B cell (primary cell): ENCODE measurements around the gene SERBP1. TPM values are rescaled to one million over a fixed set of nuclear protein-coding genes. Genes with fewer than 3 reads are reported as not detected.
"Not testable (repeated sequence)": the region's sequence is repeated elsewhere in the genome, so short reads cannot be mapped to it uniquely, and the experiment has no call there.

Source experiments
- ATAC-seq: fragments of 200-7000 bp; cut with Tn5 transposase; one replicate; pipeline ENCODE4 v1.10.0; 2021; ENCODE audit warnings: low read depth, mild to moderate bottlenecking, moderate number of reproducible peaks, moderate library complexity
- CTCF ChIA-PET: fragments of 350-600 bp; sonication (Branson Sonifier 250); formaldehyde crosslinking; loops from one replicate; lab custom pipeline; 2021; ENCODE audit warnings: antibody characterized with exemption, inconsistent platforms; lab: Charles Lee
- POLR2A ChIA-PET: fragments of 350-600 bp; sonication (Branson Sonifier 250); formaldehyde crosslinking; loops from one replicate; lab custom pipeline; 2021; ENCODE audit warnings: antibody characterized with exemption; lab: Charles Lee
- DNase-seq: peaks from one replicate; pipeline ENCODE4 v3.0.0; 2013
- H2AFZ ChIP-seq: 2 replicates; pipeline ENCODE4 v1.6.1; 2012; ENCODE audit warnings: mild to moderate bottlenecking, low read depth, low read length; ENCODE audit not compliant: insufficient read depth, poor library complexity, severe bottlenecking
- H3K27ac ChIP-seq, 2 donors: 1 replicate in 1 of 2; 2 replicates in 1 of 2; pipeline ENCODE4 v1.5.1; 2012 to 2013; ENCODE audit warnings: low read length in 2 of 2, mild to moderate bottlenecking in 2 of 2, moderate library complexity in 1 of 2
- H3K27me3 ChIP-seq, 4 experiments: fragments of 200-600 bp in 1 of 4; sonication (generic) in 1 of 4; replicated peaks in 1 of 4; 1 replicate in 2 of 4; 2 replicates in 2 of 4; pipeline versions ENCODE4 v1.6.1 to v1.7.0; 2013 to 2016; ENCODE audit warnings: low read length in 3 of 4, mild to moderate bottlenecking in 2 of 4, mixed read lengths in 1 of 4, moderate library complexity in 1 of 4; ENCODE audit not compliant: insufficient read depth in 4 of 4, control insufficient read depth in 3 of 4; ENCODE audit errors: control extremely low read depth in 1 of 4
- H3K36me3 ChIP-seq, 2 experiments: replicated peaks in 1 of 2; 1 replicate in 1 of 2; 2 replicates in 1 of 2; pipeline versions ENCODE4 v1.6.1 to v1.7.1; 2013; ENCODE audit warnings: low read length in 1 of 2; ENCODE audit not compliant: insufficient read depth in 2 of 2, control insufficient read depth in 1 of 2; ENCODE audit errors: control extremely low read depth in 1 of 2, extremely low read depth in 1 of 2
- H3K4me1 ChIP-seq, 2 donors: fragments of 200-600 bp in 1 of 2; sonication (generic) in 1 of 2; 1 replicate in 1 of 2; 2 replicates in 1 of 2; pipeline versions ENCODE4 v1.5.1 to v1.6.1; 2013 to 2017; ENCODE audit warnings: low read length in 2 of 2; ENCODE audit not compliant: control insufficient read depth in 2 of 2, insufficient read depth in 2 of 2
- H3K4me2 ChIP-seq: replicated peaks from 2 replicates; pipeline ENCODE3; 2012; ENCODE audit warnings: mild to moderate bottlenecking, low read depth, low read length; ENCODE audit not compliant: poor library complexity, severe bottlenecking
- H3K4me3 ChIP-seq, 5 experiments: fragments of 200-600 bp in 1 of 5; sonication (generic) in 1 of 5; 1 replicate in 3 of 5; 2 replicates in 2 of 5; pipeline versions ENCODE4 v1.5.1 to v1.7.0; 2011 to 2016; ENCODE audit warnings: low read length in 4 of 5, mild to moderate bottlenecking in 4 of 5, low read depth in 2 of 5, control low read depth in 1 of 5, moderate library complexity in 1 of 5; ENCODE audit not compliant: insufficient read depth in 1 of 5; ENCODE audit errors: control extremely low read depth in 1 of 5, extremely low read depth in 1 of 5
- H3K79me2 ChIP-seq: fragments of 200-600 bp; sonication (generic); one replicate; pipeline ENCODE4 v1.6.0; 2016; ENCODE audit warnings: low read length; ENCODE audit not compliant: control insufficient read depth, insufficient read depth
- H3K9ac ChIP-seq: fragments of 200-600 bp; sonication (generic); 2 replicates; pipeline ENCODE4 v1.6.1; 2017; ENCODE audit warnings: mild to moderate bottlenecking, low read length, moderate library complexity
- H3K9me3 ChIP-seq, 3 donors: one replicate each; pipeline versions ENCODE4 v1.6.1 to v1.7.1; 2013; ENCODE audit warnings: low read length in 2 of 3; ENCODE audit not compliant: control insufficient read depth in 2 of 3, insufficient read depth in 1 of 3; ENCODE audit errors: control extremely low read depth in 1 of 3
- H4K20me1 ChIP-seq: 2 replicates; pipeline ENCODE4 v1.6.0; 2012; ENCODE audit warnings: mild to moderate bottlenecking, low read length; ENCODE audit not compliant: insufficient read depth, control insufficient read depth, poor library complexity, severe bottlenecking
- H3K27ac Mint-ChIP-seq: one replicate; pipeline ENCODE4 v1.8.0; 2021; ENCODE audit warnings: mixed read lengths
- H3K27me3 Mint-ChIP-seq: one replicate; pipeline ENCODE4 v1.8.0; 2021; ENCODE audit warnings: mixed read lengths
- H3K4me1 Mint-ChIP-seq: one replicate; pipeline ENCODE4 v1.8.0; 2021; ENCODE audit warnings: mixed read lengths
- H3K4me3 Mint-ChIP-seq: one replicate; pipeline ENCODE4 v1.8.0; 2021; ENCODE audit warnings: mixed read lengths
- H3K9me3 Mint-ChIP-seq: one replicate; pipeline ENCODE4 v1.8.0; 2022; ENCODE audit warnings: mixed read lengths; ENCODE audit not compliant: insufficient read depth
- EZH2 ChIP-seq: IDR thresholded peaks from 2 replicates; pipeline ENCODE4 v1.6.1; 2012; ENCODE audit warnings: borderline replicate concordance, low read depth, mild to moderate bottlenecking, moderate library complexity, low read length; ENCODE audit not compliant: insufficient read depth, poor library complexity, severe bottlenecking
- WGBS: methylation state at CpG from one replicate; pipeline ENCODE4 v1.1.5; 2013; ENCODE audit warnings: missing lambda C conversion rate; ENCODE audit not compliant: insufficient coverage; 5-methylcytosine and 5-hydroxymethylcytosine counted together
- intact Hi-C: fragments of 100-400 bp; cut with micrococcal nuclease; formaldehyde crosslinking; loops from one replicate; pipeline ENCODE4 v1.10.0; 2022
- polyA plus RNA-seq: library from polyadenylated mRNA; depleted of rRNA; stranded (reverse); fragments of >200 nt; gene quantifications from 2 replicates; pipeline ENCODE4 v1.2.3, GENCODE V29; 2012
- total RNA-seq, 2 donors: library from RNA; stranded (reverse); fragments of 120-200 nt in 1 of 2; gene quantifications; 1 replicate in 1 of 2; 2 replicates in 1 of 2; pipeline versions ENCODE4 v1.2.3 to v1.2.4, GENCODE V29; 2013 to 2022
- TF ChIP-seq, protein P1 (sequence below): fragments of 200-600 bp; IDR thresholded peaks from one replicate; pipeline ENCODE4 v1.8.0; 2022; ENCODE audit warnings: antibody characterized with exemption, mild to moderate bottlenecking

Gene SERBP1
- total and polyA plus RNA-seq, 2 donors (not counting 1 experiment from before 2014, with no cell fraction given) = 21.0 to 142 TPM

DNA sequence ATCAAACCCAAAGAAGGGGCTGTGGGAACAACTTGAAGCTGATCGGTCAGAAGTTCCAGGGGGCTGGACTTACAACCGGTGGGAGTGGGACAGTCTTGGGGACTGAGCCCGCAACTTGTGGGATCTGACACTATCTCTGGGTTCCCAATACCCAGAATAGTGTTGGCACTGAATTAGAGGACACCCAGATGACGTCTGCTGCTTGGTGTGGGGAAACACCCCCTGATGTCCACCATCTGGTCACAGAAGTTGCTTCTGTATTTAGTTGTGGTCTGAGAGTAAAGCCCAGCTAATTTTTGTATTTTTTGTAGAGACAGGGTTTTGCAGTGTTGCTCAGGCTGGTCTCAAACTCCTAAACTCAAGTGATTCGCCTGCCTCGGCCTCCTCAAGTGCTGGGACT lies 28.8 kb downstream of the SERBP1 start:
- H3K79me2 ChIP-seq = no peaks in the 10 kb centered on the region
- no peak overlapping the region for H3K9ac ChIP-seq
- no peak overlapping the region for H3K27ac ChIP-seq
- no peaks in the 10 kb centered on the region for H3K27me3 Mint-ChIP-seq
- no peak overlapping the region for H3K4me3 Mint-ChIP-seq
- H2AFZ ChIP-seq = no peak overlapping the region
- no peak for ATAC-seq
- DNase-seq = no peak
- no peaks in the 10 kb centered on the region for H4K20me1 ChIP-seq
- H3K4me1 ChIP-seq = no peaks in the 10 kb centered on the region
- H3K4me3 ChIP-seq = no peak overlapping the region
- CTCF ChIA-PET = no interaction called here
- H3K36me3 ChIP-seq = peaks cover 0 to 2% of the 10 kb centered on the region in 2 experiments
- no peaks in the 10 kb centered on the region for H3K9me3 Mint-ChIP-seq
- WGBS = 99% methylated on average over 6 of the region's 6 CpGs
- no peaks in the 10 kb centered on the region for H3K9me3 ChIP-seq
- TF ChIP-seq EZH2 = no peak
- TF ChIP-seq, protein P1, sequence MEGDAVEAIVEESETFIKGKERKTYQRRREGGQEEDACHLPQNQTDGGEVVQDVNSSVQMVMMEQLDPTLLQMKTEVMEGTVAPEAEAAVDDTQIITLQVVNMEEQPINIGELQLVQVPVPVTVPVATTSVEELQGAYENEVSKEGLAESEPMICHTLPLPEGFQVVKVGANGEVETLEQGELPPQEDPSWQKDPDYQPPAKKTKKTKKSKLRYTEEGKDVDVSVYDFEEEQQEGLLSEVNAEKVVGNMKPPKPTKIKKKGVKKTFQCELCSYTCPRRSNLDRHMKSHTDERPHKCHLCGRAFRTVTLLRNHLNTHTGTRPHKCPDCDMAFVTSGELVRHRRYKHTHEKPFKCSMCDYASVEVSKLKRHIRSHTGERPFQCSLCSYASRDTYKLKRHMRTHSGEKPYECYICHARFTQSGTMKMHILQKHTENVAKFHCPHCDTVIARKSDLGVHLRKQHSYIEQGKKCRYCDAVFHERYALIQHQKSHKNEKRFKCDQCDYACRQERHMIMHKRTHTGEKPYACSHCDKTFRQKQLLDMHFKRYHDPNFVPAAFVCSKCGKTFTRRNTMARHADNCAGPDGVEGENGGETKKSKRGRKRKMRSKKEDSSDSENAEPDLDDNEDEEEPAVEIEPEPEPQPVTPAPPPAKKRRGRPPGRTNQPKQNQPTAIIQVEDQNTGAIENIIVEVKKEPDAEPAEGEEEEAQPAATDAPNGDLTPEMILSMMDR = no peak
- POLR2A ChIA-PET = no interaction called here
- intact Hi-C loops = no loop called here
- no peak overlapping the region for H3K27ac Mint-ChIP-seq
- no peaks in the 10 kb centered on the region for H3K4me1 Mint-ChIP-seq
- no peak overlapping the region for H3K4me2 ChIP-seq
- H3K27me3 ChIP-seq = no peaks in the 10 kb centered on the region

DNA sequence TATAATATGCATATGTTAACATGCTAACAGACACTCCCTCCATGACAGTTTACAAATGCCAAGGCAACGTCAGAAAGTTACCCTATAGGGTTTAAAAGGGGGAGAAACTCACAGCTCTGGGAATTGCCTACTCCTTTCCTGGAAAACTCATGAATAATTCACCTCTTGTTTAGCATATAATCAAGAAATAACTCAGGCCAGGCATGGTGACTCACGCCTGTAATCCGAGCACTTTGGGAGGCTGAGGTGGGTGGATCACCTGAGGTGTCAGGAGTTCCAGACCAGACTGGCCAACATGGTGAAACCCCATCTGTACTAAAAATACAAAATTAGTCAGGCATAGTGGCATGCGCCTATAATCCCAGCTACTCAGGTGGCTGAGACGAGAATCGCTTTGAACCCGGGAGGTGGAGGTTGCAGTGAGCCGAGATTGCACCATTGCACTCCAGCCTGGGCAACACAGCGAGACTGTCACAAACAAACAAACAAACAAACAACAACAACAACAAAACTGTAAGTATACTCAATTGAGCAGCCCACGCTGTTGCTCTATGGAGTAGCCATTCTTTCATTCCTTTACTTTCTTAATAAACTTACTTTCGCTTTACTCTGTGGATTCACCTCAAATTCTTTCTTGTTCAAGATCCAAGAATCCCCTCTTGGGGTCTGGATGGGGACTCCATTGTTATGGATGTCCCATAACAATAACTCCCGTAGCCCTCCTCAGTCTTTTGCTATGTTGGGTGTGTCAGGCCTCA lies 30.0 kb downstream of the SERBP1 start:
- H3K79me2 ChIP-seq, ATAC-seq, intact Hi-C loops, H3K9ac ChIP-seq, H3K27me3 Mint-ChIP-seq, DNase-seq, H3K4me3 ChIP-seq, POLR2A ChIA-PET, H3K36me3 ChIP-seq, H2AFZ ChIP-seq, H3K4me1 Mint-ChIP-seq, H3K4me2 ChIP-seq, CTCF ChIA-PET, H3K27me3 ChIP-seq, H3K9me3 ChIP-seq, H3K9me3 Mint-ChIP-seq, H3K4me1 ChIP-seq, H4K20me1 ChIP-seq, H3K27ac ChIP-seq, H3K4me3 Mint-ChIP-seq, H3K27ac Mint-ChIP-seq: not testable (repeated sequence)
- WGBS = 100% methylated on average over 3 of the region's 12 CpGs
